Trophoblast cell (in vitro differentiated cells and primary cell): Measurements from ENCODE around the gene OR6C6.

Experiments
- DNase-seq, 2 donors: peaks; one replicate each; pipeline ENCODE4 v3.0.0-alpha.2; 2016
- H2AFZ ChIP-seq: 2 replicates; pipeline ENCODE4 v1.6.1; 2013; ENCODE audit warnings: low read length, moderate library complexity, mild to moderate bottlenecking; ENCODE audit not compliant: insufficient read depth, poor library complexity
- H2AK5ac ChIP-seq: 2 replicates; pipeline ENCODE4 v1.6.1; 2013; ENCODE audit warnings: mild to moderate bottlenecking, low read length
- H2BK120ac ChIP-seq: 2 replicates; pipeline ENCODE4 v1.6.1; 2013; ENCODE audit warnings: low read length, mild to moderate bottlenecking, moderate library complexity; ENCODE audit not compliant: insufficient read depth, poor library complexity
- H2BK12ac ChIP-seq: 2 replicates; pipeline ENCODE4 v1.6.1; 2013; ENCODE audit warnings: mild to moderate bottlenecking, low read length, moderate library complexity
- H2BK5ac ChIP-seq: 2 replicates; pipeline ENCODE4 v1.6.1; 2013; ENCODE audit warnings: low read length, low read depth, moderate library complexity, mild to moderate bottlenecking; ENCODE audit not compliant: poor library complexity
- H3K14ac ChIP-seq: 2 replicates; pipeline ENCODE4 v1.6.1; 2013; ENCODE audit warnings: mild to moderate bottlenecking, low read length
- H3K18ac ChIP-seq: 2 replicates; pipeline ENCODE4 v1.6.1; 2013; ENCODE audit warnings: mild to moderate bottlenecking, low read length
- H3K23ac ChIP-seq: 2 replicates; pipeline ENCODE4 v1.6.1; 2013; ENCODE audit warnings: low read length
- H3K27ac ChIP-seq: 2 replicates; pipeline ENCODE4 v1.5.1; 2013; ENCODE audit warnings: low read depth, mild to moderate bottlenecking, inconsistent platforms, low read length, moderate library complexity
- H3K27me3 ChIP-seq: 2 replicates; pipeline ENCODE4 v1.6.1; 2013; ENCODE audit warnings: inconsistent platforms, mild to moderate bottlenecking, low read length, moderate library complexity; ENCODE audit not compliant: insufficient read depth
- H3K36me3 ChIP-seq, 2 experiments: 1 replicate in 1 of 2; 2 replicates in 1 of 2; pipeline ENCODE4 v1.6.1; 2013; ENCODE audit warnings: low read length in 2 of 2, mild to moderate bottlenecking in 2 of 2, moderate library complexity in 1 of 2; ENCODE audit not compliant: insufficient read depth in 2 of 2, control insufficient read depth in 1 of 2
- H3K4ac ChIP-seq: 2 replicates; pipeline ENCODE4 v1.6.1; 2013; ENCODE audit warnings: low read depth, mild to moderate bottlenecking, low read length, moderate library complexity
- H3K4me1 ChIP-seq, 2 experiments: 1 replicate in 1 of 2; 2 replicates in 1 of 2; pipeline ENCODE4 v1.6.1; 2013; ENCODE audit warnings: low read length in 2 of 2, mild to moderate bottlenecking in 2 of 2, moderate library complexity in 1 of 2; ENCODE audit not compliant: insufficient read depth in 2 of 2, control insufficient read depth in 1 of 2
- H3K4me2 ChIP-seq: 2 replicates; pipeline ENCODE4 v1.6.1; 2013; ENCODE audit warnings: inconsistent platforms, mild to moderate bottlenecking, low read length, moderate library complexity
- H3K4me3 ChIP-seq: 2 replicates; pipeline ENCODE4 v1.5.1; 2013; ENCODE audit warnings: mild to moderate bottlenecking, low read depth, low read length, inconsistent platforms
- H3K79me1 ChIP-seq: one replicate; pipeline ENCODE4 v1.6.1; 2013; ENCODE audit warnings: low read length
- H3K79me2 ChIP-seq: 2 replicates; pipeline ENCODE4 v1.6.1; 2013; ENCODE audit warnings: low read length, mild to moderate bottlenecking; ENCODE audit not compliant: control insufficient read depth, insufficient read depth, poor library complexity
- H3K9ac ChIP-seq: 2 replicates; pipeline ENCODE4 v1.6.1; 2013; ENCODE audit warnings: mild to moderate bottlenecking, low read length
- H3K9me3 ChIP-seq: 2 replicates; pipeline ENCODE4 v1.6.1; 2013; ENCODE audit warnings: low read depth, mild to moderate bottlenecking, control low read depth, inconsistent platforms, low read length; ENCODE audit not compliant: insufficient read depth
- H4K12ac ChIP-seq: 2 replicates; pipeline ENCODE4 v1.6.1; 2013; ENCODE audit warnings: low read depth, mild to moderate bottlenecking, low read length, moderate library complexity
- H4K8ac ChIP-seq: 2 replicates; pipeline ENCODE4 v1.6.1; 2013; ENCODE audit warnings: low read depth, mild to moderate bottlenecking, low read length, moderate library complexity
- H4K91ac ChIP-seq: one replicate; pipeline ENCODE4 v1.6.1; 2013; ENCODE audit warnings: low read depth, mild to moderate bottlenecking, low read length, moderate library complexity
- WGBS: extraction: QIAGEN DNeasy Blood & Tissue Kit; methylation state at CpG from one replicate; pipeline ENCODE4 v1.1.7; 2013; ENCODE audit warnings: missing lambda C conversion rate; ENCODE audit not compliant: insufficient read length, insufficient coverage; ENCODE audit errors: extremely low coverage; 5-methylcytosine and 5-hydroxymethylcytosine counted together

Gene OR6C6

GRCh38 chr12:55320201-55320600 lies 23.8 kb upstream of the OR6C6 start:
- Histone ChIP-seq H3K9me3 (no peaks in the 10 kb centered on the region), H3K9ac (no peak overlapping the region), H3K18ac (no peak overlapping the region), H4K12ac (no peak overlapping the region), H3K4ac (no peak overlapping the region), H3K79me2 (no peaks in the 10 kb centered on the region), H2BK12ac (no peak overlapping the region), H3K4me1 (no peaks in the 10 kb centered on the region), H4K91ac (no peak overlapping the region), H3K14ac (no peak overlapping the region), H3K36me3 (no peaks in the 10 kb centered on the region), H3K79me1 (no peaks in the 10 kb centered on the region), H3K27me3 (no peaks in the 10 kb centered on the region), H2AK5ac (no peak overlapping the region), H3K27ac (no peak overlapping the region), H2BK5ac (no peak overlapping the region), H2BK120ac (no peak overlapping the region), H3K4me3 (no peak overlapping the region), H3K23ac (no peak overlapping the region), H2AFZ (no peak overlapping the region), H3K4me2 (no peak overlapping the region), H4K8ac (no peak overlapping the region)
- DNase-seq: no peak
- no CpG with 5 or more reads among the region's 4 CpGs for WGBS

- H3K9me3 ChIP-seq: no peaks in the 10 kb centered on the region
- H2BK12ac ChIP-seq: no peak within 1 kb of the TSS
- no peak within 1 kb of the TSS for H3K4ac ChIP-seq
- no peaks in the 10 kb centered on the region for H3K27me3 ChIP-seq
- no peak within 1 kb of the TSS for H2AFZ ChIP-seq
- no peak within 1 kb of the TSS for H4K91ac ChIP-seq
- WGBS: no CpG with 5 or more reads among the region's 2 CpGs
- H3K4me1 ChIP-seq: no peaks in the 10 kb centered on the region
- no peaks in the 10 kb centered on the region for H3K79me1 ChIP-seq
- H2BK5ac ChIP-seq: no peak within 1 kb of the TSS
- no peak within 1 kb of the TSS for H4K12ac ChIP-seq
- DNase-seq: no peak
- no peak within 1 kb of the TSS for H3K27ac ChIP-seq
- no peak within 1 kb of the TSS for H3K18ac ChIP-seq
- no peaks in the 10 kb centered on the region for H3K79me2 ChIP-seq
- H3K23ac ChIP-seq: no peak within 1 kb of the TSS
- no peak within 1 kb of the TSS for H3K4me3 ChIP-seq
- no peak within 1 kb of the TSS for H3K4me2 ChIP-seq
- no peak within 1 kb of the TSS for H3K14ac ChIP-seq
- no peak within 1 kb of the TSS for H4K8ac ChIP-seq
- no peaks in the 10 kb centered on the region for H3K36me3 ChIP-seq
- no peak within 1 kb of the TSS for H2AK5ac ChIP-seq
- no peak within 1 kb of the TSS for H3K9ac ChIP-seq
- H2BK120ac ChIP-seq: no peak within 1 kb of the TSS
Measured at GRCh38 chr12:55314043-55314442, 17.7 kb upstream of the OR6C6 start, which contains the start of gene OR6C1. OR6C1 (plus strand) TSS chr12:55314343; CDS start chr12:55320600, 6,257 bp downstream.

GRCh38 chr12:55289999-55290398 lies 6.4 kb downstream of the OR6C6 start:
- Histone ChIP-seq H3K14ac (no peak overlapping the region), H4K8ac (no peak overlapping the region), H3K9me3 (no peaks in the 10 kb centered on the region), H2AFZ (no peak overlapping the region), H2BK5ac (no peak overlapping the region), H3K4ac (no peak overlapping the region), H2AK5ac (no peak overlapping the region), H3K79me2 (no peaks in the 10 kb centered on the region), H3K27me3 (no peaks in the 10 kb centered on the region), H3K79me1 (no peaks in the 10 kb centered on the region), H3K27ac (no peak overlapping the region), H4K12ac (no peak overlapping the region), H3K4me2 (no peak overlapping the region), H4K91ac (no peak overlapping the region), H3K4me3 (no peak overlapping the region), H2BK12ac (no peak overlapping the region), H3K23ac (no peak overlapping the region), H3K4me1 (no peaks in the 10 kb centered on the region), H3K36me3 (no peaks in the 10 kb centered on the region), H3K9ac (no peak overlapping the region), H2BK120ac (no peak overlapping the region), H3K18ac (no peak overlapping the region)
- no peak for DNase-seq
- WGBS: no CpG with 5 or more reads among the region's 2 CpGs

GRCh38 chr12:55280991-55281390 lies 15.4 kb downstream of the OR6C6 start:
- Histone ChIP-seq H3K18ac (no peak overlapping the region), H2BK5ac (no peak overlapping the region), H3K4me3 (no peak overlapping the region), H2BK120ac (no peak overlapping the region), H2AK5ac (no peak overlapping the region), H3K79me1 (no peaks in the 10 kb centered on the region), H3K9ac (no peak overlapping the region), H3K79me2 (no peaks in the 10 kb centered on the region), H3K23ac (no peak overlapping the region), H2AFZ (no peak overlapping the region), H3K4me1 (no peaks in the 10 kb centered on the region), H3K36me3 (no peaks in the 10 kb centered on the region), H2BK12ac (no peak overlapping the region), H3K4me2 (no peak overlapping the region), H3K9me3 (no peaks in the 10 kb centered on the region), H3K14ac (no peak overlapping the region), H4K8ac (no peak overlapping the region), H3K27ac (no peak overlapping the region), H3K27me3 (no peaks in the 10 kb centered on the region), H3K4ac (no peak overlapping the region), H4K91ac (no peak overlapping the region), H4K12ac (no peak overlapping the region)
- DNase-seq: no peak
- no CpG with 5 or more reads among the region's 2 CpGs for WGBS
